ACHN (cell line): ENCODE data around the gene NTMT2.
A peak's percentile ranks its signal among the peaks of the same experiment; 100 is the strongest.
"Not testable (repeated sequence)": the region's sequence is repeated elsewhere in the genome, so short reads cannot be mapped to it uniquely, and the experiment has no call there.

Experiments used
- DNase-seq: peaks from one replicate; pipeline ENCODE4 v3.0.0-alpha.2; 2015
- in situ Hi-C: cut with HindIII; loops from 2 replicates; pipeline ENCODE4 v1.10.0; 2017; ENCODE audit warnings: low sequenced_read_pairs, low pct_ligation_motif_present, low pct_unique_long_range_greater_than_20kb

The NTMT2 gene

DNA sequence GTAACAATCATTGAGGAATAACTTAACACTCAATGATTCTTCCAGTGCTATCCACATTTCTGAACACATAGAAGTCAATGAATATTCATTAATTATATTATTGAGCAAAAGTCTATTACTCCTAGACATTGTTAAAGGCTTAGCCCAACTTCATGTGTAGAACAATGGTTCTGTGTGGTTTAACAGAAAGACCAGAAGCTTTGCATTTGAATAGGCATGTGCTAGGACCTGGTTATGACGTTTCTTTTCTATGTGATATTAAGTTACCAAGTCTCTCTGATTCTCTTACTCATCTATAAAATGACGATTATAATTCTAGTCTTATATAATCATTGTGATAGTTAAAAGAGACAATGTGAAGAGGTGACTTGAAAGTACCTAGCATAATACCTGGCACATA, 5.2 kb downstream of the NTMT2 start:
- no peak for DNase-seq
- in situ Hi-C loops = no loop called here

DNA sequence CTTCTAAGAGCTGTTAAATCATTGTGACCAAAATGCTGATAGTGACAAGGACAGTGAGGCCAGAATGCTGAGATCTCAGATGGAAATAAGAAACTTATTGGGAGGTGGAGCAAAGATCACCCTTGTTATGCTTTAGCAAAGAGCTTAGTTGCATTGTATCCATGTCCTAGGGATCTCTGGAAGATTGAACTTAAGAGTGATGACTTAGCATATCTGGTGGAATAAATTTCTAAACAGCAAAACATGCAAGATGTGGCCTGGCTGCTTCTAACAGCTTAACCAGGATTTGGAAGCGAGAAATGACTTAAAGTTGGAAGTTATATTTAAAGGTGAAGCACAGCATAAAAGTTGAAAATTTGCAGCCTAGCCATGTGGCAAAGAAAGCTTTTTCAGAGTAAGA, 7.7 kb downstream of the NTMT2 start:
- in situ Hi-C loops = no loop called here
- no peak for DNase-seq

DNA sequence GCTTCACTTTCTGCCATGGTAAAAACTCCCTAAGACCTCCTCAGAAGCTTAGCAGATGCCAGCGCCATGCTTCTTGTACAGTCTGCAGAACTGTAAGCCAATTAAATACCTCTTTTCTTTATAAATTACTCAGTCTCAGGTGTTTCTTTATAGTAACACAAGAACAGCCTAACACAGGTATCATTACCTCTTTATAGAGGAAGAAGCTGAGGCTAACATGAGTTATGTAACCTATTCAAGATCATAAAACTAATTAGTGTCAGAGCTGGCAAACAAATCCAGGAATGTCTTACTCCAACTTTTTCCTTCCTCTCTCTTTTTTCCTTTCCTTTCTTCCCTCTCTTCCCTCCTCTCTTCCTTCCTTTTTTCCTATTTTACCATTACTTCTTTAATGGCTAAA, 9.3 kb downstream of the NTMT2 start:
- in situ Hi-C loops = no loop called here
- DNase-seq = no peak

DNA sequence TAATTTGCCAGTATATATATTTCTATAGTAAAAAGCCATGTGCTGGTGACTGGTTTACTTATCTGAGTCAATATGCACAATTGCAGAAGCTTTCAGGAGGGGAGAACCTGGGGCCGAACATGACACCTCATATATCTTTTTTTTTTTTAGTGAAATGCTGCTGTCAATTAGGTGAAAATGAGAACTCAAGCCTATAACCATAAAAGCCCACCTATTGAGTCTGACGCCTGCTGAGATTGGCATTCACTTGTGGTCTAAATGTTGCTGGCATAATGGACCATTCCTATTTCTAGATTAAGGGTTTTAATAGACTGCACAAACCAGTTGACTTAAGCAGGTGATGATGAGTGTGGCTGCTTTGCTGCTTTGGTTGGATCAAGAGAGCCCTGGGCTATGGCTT, 10.8 kb downstream of the NTMT2 start:
- no peak for DNase-seq

DNA sequence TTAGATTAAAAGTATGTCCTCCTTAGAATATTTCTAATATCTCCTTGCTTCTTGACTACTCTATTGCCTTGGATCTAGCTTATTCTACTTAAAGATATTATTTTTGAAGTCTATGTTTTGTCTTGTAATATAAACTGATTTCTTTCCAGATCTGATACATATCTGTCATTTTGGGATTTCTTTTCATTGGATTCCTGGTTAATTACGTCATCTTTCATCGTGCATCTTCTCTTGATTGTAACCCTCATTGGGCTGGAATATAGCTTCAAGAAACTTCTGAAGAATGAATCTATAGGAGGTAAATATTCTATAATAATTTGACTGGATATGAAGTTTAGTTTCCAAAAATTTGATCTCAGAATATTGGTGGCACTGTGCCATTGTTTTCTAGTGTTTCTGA, 12.1 kb downstream of the NTMT2 start:
- DNase-seq = no peak
- in situ Hi-C loops = no loop called here

More for the DNA sequence above, 10.8 kb downstream of the NTMT2 start:
- in situ Hi-C loops = no loop called here

DNA sequence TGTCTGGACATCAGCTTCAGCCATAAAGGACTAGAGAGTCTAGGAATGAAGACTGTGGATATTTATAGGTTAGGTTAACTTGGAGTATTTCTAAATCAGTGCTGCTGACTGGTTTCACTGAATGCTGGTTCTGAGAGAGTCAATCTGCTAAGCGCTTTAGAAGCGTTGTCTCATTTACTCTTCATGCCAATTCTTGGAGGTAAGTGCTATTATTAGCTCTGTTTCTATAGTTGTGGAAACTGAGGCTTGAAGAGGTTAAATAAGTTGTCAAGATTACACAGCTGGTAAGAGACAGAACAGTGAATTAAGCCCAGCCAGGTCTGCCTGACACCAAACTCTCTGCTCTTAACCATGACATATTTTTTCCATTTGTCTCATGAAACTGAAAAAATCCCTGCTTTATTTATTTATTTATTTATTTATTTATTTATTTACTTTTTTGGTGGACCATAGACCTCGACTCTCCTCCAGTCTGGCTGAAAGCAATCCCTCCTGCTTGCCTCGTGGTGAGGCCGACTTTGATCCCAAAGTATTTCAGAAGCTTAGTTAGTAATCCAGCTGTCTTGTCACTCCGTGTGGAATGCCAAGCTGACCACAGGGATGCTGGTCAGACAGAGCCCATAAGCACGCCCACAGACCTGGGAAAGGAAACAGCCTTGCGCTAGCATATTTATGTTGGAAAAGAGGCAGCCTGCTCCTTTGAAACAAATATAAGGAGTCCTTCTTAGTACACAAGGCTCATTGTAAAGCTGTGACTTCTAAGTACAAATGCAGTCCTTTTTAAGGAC, 16.9 kb downstream of the NTMT2 start:
- DNase-seq = no peak
- in situ Hi-C loops = no loop called here

DNA sequence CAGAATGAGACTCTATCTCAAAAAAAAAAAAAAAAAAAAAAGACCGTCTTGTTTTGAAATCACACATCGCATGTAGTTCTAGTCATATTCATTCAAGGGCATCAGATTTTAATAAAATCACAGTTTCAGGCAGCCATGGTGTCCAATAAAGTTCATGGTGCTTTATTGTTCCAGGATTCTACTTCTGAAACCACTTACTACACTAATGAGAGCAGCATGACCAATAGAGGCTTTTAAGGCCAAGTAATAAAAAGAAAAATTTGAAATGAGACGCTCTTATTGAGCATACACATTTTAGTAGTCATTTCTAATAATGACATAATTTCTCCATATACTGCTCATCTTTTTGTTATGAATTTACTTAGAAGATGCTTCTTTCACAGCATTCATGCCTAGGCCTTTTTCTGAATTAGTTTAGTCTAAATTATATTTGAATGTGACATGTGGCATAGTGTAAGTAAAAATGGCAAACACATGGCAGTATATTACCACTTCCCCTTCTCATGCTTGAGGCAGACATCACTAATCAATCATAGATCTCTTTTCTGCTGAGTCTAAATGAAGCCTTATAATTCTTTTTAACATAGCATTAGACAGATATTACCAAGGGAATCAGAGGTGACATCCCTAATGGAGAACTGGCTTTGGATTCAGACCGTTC, 18.5 kb downstream of the NTMT2 start:
- in situ Hi-C loops = no loop called here
- DNase-seq = no peak

DNA sequence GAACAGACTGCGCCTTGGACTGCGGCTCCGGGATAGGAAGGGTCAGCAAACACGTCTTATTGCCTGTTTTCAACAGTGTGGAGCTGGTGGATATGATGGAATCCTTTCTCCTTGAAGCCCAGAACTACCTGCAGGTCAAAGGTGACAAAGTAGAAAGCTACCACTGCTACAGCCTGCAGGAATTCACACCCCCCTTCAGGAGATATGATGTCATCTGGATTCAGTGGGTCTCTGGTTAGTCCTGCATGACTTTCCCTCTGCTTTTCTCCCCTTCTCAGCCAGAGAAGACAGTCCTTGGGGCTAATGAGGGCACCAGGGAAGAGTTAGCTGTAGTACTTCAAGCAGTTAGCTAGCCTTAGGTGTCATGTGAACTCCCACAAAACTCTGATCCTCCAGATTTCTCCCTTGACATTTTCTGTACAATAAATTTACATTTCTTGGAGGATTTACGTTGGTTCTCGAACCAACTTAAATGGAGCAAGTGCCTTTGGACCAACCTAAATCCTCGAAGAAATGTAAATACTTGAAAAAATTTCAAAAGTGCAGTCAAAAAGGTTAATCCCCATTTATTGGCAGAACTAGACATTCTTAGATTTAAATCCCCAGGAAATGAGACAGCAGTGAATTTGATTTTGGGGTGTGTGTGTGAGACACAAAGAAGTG, 20.9 kb downstream of the NTMT2 start:
- DNase-seq = no peak
- in situ Hi-C loops = no loop called here

DNA sequence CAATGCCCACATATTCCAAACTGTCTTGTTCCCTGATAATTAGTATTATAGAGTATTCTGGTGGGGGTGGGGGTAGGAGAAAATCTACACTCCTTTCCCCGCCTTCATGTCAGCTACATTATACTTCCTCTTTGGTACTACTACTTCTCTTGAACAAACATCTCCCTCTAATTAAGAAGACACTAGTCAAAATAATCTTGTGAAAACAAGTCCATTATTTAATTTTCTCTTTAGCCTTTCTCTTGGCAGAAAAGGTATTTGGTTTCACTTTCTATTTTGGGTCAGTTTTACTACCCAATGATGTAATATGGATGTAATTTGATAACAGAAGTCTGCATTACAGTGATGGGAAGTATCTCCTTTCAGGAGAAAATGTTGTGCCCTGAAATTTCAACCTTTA, 22.5 kb downstream of the NTMT2 start:
- DNase-seq = peak; percentile 48
- in situ Hi-C loops = no loop called here

DNA sequence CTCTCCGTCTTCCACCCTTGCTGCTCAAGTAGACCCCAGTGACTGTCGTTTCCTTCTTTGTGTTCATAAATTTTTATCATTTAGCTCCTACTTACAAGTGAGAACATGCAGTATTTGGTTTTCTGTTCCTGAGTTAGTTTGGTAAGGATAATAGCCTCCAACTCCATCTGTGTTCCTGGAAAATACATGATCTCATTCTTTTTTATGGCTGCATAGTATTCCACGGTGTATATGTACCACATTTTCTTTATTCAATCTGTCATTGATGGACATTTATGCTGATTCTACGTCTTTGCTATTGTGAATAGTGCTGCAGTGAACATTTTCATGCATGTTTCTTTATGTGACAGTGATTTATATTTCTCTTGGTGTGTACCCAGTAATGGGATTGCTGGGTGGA, 24.8 kb downstream of the NTMT2 start:
- in situ Hi-C loops, DNase-seq: not testable (repeated sequence)

DNA sequence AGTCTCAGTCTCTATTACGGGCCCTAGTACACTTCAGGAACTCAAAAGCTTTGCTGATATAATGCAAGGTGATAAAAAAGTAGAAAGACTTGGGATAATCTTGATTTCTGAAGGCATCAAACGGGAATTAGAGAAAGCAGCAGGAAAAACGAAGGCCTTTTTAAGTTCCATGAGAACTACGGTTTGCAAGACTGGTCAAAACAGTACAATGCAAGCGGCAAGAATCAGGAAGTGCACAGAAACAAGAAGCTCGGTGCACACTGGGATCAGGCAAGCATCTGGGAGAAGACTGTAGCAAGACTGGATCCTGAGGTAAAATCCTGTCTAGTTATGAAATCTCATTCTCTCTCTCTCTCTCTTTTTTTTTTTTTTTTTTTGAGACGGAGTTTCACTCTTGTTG, 28.6 kb downstream of the NTMT2 start:
- no peak for DNase-seq
- in situ Hi-C loops = no loop called here

DNA sequence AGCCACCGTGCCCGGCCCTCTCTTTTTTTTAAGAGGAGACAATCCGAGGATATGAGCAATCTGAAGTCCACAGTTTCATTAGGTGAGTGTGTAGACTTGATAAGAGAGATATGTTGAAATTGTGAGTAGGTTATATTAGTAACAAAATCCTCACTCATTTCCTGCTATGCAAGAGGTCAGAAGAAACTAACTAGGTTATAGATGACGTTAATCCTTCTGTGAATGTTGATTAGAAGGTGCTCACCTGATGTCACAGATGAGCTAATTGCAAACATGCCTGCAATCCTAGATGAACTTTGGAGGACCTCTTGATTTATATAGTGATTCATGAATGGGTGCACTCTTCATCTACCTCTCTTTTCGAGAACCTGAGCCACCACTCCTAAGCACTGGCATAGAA, 29.3 kb downstream of the NTMT2 start:
- DNase-seq = no peak
- in situ Hi-C loops = no loop called here

DNA sequence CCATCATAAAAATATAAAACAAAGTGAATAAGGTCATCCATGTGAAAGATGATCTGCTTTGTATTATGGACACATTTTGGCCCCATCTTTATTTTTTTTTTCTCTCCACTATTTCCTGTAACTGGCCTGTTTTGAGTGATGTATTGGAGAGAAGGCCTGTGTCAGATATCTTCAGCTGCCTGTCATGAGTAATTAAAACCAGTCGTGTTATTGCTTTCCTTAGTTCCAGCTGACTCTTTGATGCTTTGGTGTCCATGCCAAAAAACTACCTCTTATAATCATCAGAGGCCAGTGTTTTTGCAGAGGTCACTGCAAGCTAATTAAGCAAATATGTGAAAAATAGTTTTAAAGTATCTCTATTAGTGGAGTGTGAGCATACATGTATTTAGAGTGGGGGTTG, 29.7 kb downstream of the NTMT2 start:
- no peak for DNase-seq
- in situ Hi-C loops = no loop called here

DNA sequence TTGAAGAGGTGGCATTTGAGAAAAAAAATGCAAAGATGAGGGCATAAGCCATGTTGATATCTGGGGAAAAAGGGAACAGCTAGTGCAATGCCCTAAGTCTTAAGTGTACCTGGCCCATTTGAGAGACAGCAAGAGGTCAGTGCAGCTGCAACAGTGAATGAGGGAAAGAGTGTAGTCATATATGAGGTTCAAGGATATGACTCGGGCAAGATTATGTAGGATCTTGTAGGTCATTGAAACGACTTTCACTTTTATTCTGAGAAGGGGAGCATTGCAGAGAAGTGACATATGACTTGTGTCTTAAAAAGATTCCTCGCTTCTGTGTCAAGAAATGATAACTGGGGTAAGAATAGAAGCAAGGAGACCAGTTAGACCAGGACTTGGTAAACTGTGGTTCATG, 31.0 kb downstream of the NTMT2 start:
- in situ Hi-C loops = no loop called here
- no peak for DNase-seq

DNA sequence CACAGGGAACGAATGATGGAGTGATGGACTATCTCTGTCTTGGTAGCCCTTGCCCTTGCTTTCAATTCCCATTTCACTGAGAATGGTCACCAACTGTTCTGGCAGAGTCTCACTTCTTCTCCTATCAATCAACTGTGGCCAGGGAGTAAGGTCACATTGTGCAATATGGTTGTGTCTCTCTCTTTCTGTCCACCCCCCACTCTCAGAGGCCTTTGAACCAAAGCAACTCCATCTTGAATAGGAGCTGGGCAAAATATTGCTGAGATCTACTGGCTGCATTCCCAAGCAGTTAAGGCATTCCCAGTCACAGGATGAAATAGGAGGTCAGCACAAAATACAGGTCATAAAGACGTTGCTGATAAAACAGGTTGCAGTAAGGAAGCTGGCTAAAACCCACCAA, 36.7 kb downstream of the NTMT2 start:
- in situ Hi-C loops = no loop called here
- no peak for DNase-seq

DNA sequence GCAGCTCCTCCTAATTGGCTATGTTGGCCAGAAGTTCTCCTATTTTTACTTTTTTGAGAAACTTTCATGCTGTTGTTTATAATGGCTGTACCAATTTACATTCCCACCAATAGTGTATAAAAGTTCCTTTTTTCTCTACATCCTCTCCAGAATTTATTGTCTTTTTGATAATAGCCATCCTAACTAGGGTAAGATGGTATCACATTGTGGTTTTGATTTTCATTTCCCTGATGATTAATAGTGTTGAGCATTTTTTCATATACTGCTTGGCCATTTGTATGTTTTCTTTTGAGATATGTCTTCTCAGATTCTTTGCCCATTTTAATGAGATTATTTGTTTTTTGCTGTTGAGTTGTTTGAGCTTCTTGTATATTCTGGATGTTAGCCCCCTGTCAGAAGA, 46.8 kb downstream of the NTMT2 start:
- DNase-seq = no peak
- in situ Hi-C loops = no loop called here

DNA sequence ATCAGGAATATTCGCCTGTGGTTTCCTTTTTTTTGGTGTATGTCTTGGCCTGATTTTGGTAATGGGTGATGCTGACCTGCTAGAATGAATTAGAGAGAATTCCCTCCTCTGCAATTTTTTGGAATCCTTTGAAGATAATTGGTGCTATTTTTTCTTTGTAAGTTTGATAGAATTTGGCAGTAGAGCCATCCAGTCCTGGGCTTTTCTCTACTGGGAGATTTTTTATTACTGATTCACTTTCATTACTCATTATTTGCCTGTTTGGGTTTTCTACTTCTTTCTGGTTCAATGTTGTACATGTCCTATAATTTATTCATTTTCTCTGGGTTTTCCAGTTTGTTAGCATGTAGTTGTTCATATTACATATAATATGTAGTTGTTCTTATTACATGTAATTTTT, 48.7 kb downstream of the NTMT2 start:
- in situ Hi-C loops = no loop called here
- no peak for DNase-seq

DNA sequence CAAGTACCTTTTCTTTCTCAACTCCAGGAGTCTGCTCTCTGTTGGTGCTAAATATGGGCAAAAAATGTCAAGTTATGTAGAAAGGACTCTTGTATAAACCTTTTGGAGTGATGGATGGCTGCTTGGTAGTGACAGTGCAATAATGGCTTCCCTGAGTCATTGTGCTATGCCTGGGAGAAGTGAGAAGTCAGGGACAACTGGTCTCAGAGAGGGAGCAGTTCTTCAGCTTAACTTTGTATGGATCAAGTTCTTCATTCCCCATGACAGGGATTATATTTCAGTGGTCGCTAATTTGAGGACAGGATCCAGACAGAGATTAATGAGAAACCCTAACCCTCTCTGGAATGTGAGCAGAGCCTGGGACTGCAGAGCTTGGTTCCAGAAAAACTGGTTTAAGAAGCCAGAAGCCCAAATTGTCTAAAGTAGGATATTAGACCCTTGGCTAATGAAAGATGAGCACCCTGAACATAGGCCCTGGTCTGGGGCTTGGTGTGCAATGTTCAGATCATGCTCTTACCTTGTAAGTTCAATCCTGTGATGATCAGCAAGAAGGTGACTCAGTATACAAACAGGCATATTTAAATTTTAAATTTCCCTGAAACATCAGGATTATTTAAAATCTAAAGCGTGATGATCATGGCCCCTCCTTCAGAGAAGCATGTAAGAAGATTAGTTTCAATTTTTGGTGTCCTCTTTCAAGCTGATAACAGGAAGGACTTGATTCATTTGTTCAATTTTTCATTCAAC, 50.9 kb downstream of the NTMT2 start:
- in situ Hi-C loops = no loop called here
- no peak for DNase-seq

DNA sequence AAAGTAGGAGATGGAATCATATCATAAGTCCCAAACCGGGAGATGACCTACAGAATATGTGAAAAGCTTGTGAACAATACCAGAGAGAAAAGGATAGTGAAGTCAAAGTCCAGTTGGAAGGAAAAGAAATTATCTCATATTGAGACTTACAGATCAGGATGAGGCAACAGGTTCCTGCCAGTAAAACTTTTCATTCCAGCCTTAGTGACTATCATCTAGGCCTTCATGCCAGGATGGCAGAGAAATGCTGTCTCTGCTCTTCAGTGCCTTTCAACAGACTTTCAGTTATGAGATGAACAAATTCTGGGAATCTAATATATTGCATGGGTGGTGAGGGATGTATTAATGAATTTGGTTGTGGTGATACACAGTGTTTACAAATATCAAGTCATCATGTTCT, 52.3 kb downstream of the NTMT2 start:
- no peak for DNase-seq
- in situ Hi-C loops = no loop called here
